Diencephalon (tissue), 1 donor: ENCODE data around the gene ZNF540. TPM values are rescaled to one million over a fixed set of nuclear protein-coding genes. Genes with fewer than 3 reads are reported as not detected.

ENCODE experiments used
- total RNA-seq: library from RNA; depleted of rRNA; stranded (reverse); fragments of >200 nt; gene quantifications from one replicate; pipeline ENCODE4 v1.2.3, GENCODE V29; 2014

Gene ZNF540
- 23.8 TPM for total RNA-seq

DNA sequence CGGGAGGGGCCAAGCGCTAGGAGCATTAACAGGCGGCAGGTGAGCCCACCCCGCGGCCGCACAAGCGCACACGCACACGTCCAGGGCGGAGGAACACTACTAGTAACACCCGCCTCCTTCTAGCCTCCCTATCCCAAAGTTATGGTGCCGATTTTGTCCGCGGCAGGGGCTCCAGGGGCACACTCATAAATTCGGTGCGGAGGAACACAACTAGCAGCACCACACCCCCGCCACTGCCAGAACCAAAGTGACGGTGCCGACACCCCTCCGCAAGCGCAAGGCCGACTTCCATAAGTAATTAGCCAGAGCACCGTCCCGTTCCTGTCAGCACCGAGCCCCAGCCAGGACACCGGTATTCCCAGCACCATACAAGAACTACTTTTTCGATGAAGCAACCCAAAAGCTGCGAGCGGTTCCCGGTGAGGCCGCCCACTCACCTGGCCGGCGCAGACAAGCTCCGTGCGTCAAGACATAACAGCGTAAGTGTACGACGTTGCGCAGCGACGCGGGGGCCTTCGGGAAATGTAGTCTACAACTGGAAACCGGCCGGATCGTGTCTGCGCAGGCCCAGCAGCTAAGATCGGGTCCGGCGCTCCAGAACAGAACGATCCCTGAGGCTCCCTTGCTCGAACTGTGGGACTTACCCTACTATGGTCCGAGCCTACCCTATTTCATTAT is at the start of gene ZNF540, which contains the start of gene ZNF571:
Gene ZNF540 (plus strand): TSS at position 573 of the 678 bp plus-strand sequence. CDS start 3,572 bp downstream, outside the sequence.
Gene ZNF571 (minus strand): TSS at position 489 of the 678 bp plus-strand sequence. CDS start 8,116 bp downstream, outside the sequence.

DNA sequence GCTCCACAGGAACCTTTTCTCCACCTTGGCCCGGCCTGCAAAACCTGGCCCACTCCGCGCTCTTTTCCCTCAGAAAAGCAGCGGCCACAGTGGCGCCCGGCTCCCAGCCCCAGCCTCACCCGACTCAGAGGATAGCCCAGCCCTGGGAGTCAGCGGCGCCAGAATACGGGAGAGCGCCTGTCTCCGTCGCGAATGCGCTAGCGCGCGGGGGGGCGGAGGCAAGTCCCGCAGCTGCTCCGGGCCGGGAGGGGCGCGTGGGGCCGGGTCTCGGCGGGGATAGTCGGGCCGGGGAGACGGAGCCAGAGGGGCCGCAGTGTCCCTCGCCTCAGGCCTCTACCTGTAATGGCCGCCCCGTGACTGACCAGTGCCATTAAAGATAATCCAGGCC is 60.6 kb downstream of the ZNF540 start, which contains the start of gene ZFP30:
Gene ZFP30 (minus strand): TSS at position 165 of the 388 bp plus-strand sequence. CDS start 7,643 bp downstream, outside the sequence.

Other genes with a start within 250 kb of the ZNF540 start
- gene ZNF527, start 223.8 kb upstream of the ZNF540 start, total RNA-seq: 18.0 TPM
- gene ZNF569, start 127.4 kb upstream of the ZNF540 start, total RNA-seq: 34.4 TPM
- gene ZNF570, start 125.5 kb upstream of the ZNF540 start, total RNA-seq: 33.4 TPM
- gene ZNF793, start 87.9 kb upstream of the ZNF540 start, total RNA-seq: 44.5 TPM
- 12.9 TPM for gene ZNF571, start 84 bp upstream of the ZNF540 start, total RNA-seq
- gene ZFP30, start 60.6 kb downstream of the ZNF540 start, total RNA-seq: 84.7 TPM
- 18.0 TPM for gene ZNF607, start 124.9 kb downstream of the ZNF540 start, total RNA-seq
- 41.3 TPM for gene ZNF573, start 184.7 kb downstream of the ZNF540 start, total RNA-seq